GM11168 (cell line): ENCODE results near the gene DUS1L.

Source experiments
- in situ Hi-C: fragments of 300-500 bp; cut with MboI; formaldehyde crosslinking; loops from one replicate; pipeline ENCODE4 v1.12.0; 2022; ENCODE audit warnings: low sequenced_read_pairs; ENCODE audit not compliant: unreplicated experiment

Gene DUS1L

GRCh38 chr17:82077617-82078358, 12.2 kb upstream of the DUS1L start:
- in situ Hi-C loops, result no loop called here

GRCh38 chr17:82076785-82077591, 11.4 kb upstream of the DUS1L start:
- in situ Hi-C loops, result no loop called here

- in situ Hi-C loops, result no loop called here
Observed at GRCh38 chr17:82076018-82076784, 10.6 kb upstream of the DUS1L start.

GRCh38 chr17:82073446-82073845, 7.8 kb upstream of the DUS1L start:
- in situ Hi-C loops, result no loop called here

GRCh38 chr17:82072827-82073226, 7.2 kb upstream of the DUS1L start:
- in situ Hi-C loops, result no loop called here

GRCh38 chr17:82070611-82071010, 5.0 kb upstream of the DUS1L start:
- in situ Hi-C loops, result no loop called here

GRCh38 chr17:82065193-82065637, 389 bp downstream of the DUS1L start:
- in situ Hi-C loops, result no loop called here

GRCh38 chr17:82064433-82065192, 991 bp downstream of the DUS1L start:
- in situ Hi-C loops, result no loop called here

- in situ Hi-C loops, result no loop called here
Observed at GRCh38 chr17:82063424-82064415, 1.9 kb downstream of the DUS1L start.

GRCh38 chr17:82062984-82063368, 2.6 kb downstream of the DUS1L start:
- in situ Hi-C loops, result no loop called here

- in situ Hi-C loops, result no loop called here
Observed at GRCh38 chr17:82062076-82062983, 3.3 kb downstream of the DUS1L start.

- in situ Hi-C loops, result no loop called here
Observed at GRCh38 chr17:82061047-82061925, 4.3 kb downstream of the DUS1L start.

- in situ Hi-C loops, result no loop called here
Observed at GRCh38 chr17:82060614-82061013, 5.0 kb downstream of the DUS1L start.

GRCh38 chr17:82060001-82060380, 5.6 kb downstream of the DUS1L start:
- in situ Hi-C loops, result no loop called here

- in situ Hi-C loops, result no loop called here
Observed at GRCh38 chr17:82059272-82060000, 6.2 kb downstream of the DUS1L start.

GRCh38 chr17:82058855-82059249, 6.8 kb downstream of the DUS1L start:
- in situ Hi-C loops, result no loop called here
